SK-N-SH (cell line): ENCODE data around the gene TSC2. TPM values are rescaled to one million over a fixed set of nuclear protein-coding genes. Genes with fewer than 3 reads are reported as not detected.

Source experiments
- CTCF ChIA-PET: fragments of 300-600, 350-600 bp; formaldehyde crosslinking; extraction: SDS; loops from one replicate; lab custom pipeline; 2021; lab: Yijun Ruan, JAX
- POLR2A ChIA-PET: fragments of 350-600 bp; sonication (Branson Sonifier 250); formaldehyde crosslinking; extraction: SDS; loops from one replicate; lab custom pipeline; 2020; ENCODE audit warnings: antibody characterized with exemption, inconsistent platforms; lab: Yijun Ruan, JAX
- DNase-seq: peaks from one replicate; pipeline ENCODE4 v3.0.0; 2012
- H2AFZ ChIP-seq: fragments of 200-600 bp; sonication (generic); 2 replicates; pipeline ENCODE4 v1.8.1; 2016; ENCODE audit warnings: antibody characterized with exemption, mild to moderate bottlenecking, low read depth
- H3F3A ChIP-seq: fragments of 200-600 bp; sonication (generic); replicated peaks from 2 replicates; pipeline ENCODE3; 2016; ENCODE audit warnings: antibody characterized with exemption, mild to moderate bottlenecking; ENCODE audit not compliant: insufficient read depth
- H3K27ac ChIP-seq, 2 experiments: fragments of 200-500 bp in 1 of 2; fragments of 200-600 bp in 1 of 2; sonication (Bioruptor generic) in 1 of 2; sonication (generic), shearing (Covaris generic) in 1 of 2; 2 replicates each; pipeline versions ENCODE4 v1.5.1 to v1.6.1; 2014 to 2016; ENCODE audit warnings: low read depth in 2 of 2, inconsistent platforms in 1 of 2, low read length in 1 of 2, mild to moderate bottlenecking in 1 of 2, mixed read lengths in 1 of 2
- H3K27me3 ChIP-seq: fragments of 200-600 bp; sonication (generic), shearing (Covaris generic); 2 replicates; pipeline ENCODE4 v1.6.1; 2016; ENCODE audit warnings: mixed run types; ENCODE audit not compliant: insufficient read depth
- H3K36me3 ChIP-seq, 2 experiments: fragments of 200-500 bp in 1 of 2; fragments of 200-600 bp in 1 of 2; sonication (Bioruptor generic) in 1 of 2; sonication (generic) in 1 of 2; replicated peaks in 1 of 2; 2 replicates each; pipeline versions ENCODE3 to v1.5.1; 2014 to 2016; ENCODE audit warnings: low read length in 1 of 2, mild to moderate bottlenecking in 1 of 2; ENCODE audit not compliant: insufficient read depth in 2 of 2, control insufficient read depth in 1 of 2
- H3K4me1 ChIP-seq, 2 experiments: fragments of 200-500 bp in 1 of 2; fragments of 200-600 bp in 1 of 2; sonication (Bioruptor generic) in 1 of 2; sonication (generic), shearing (Covaris generic) in 1 of 2; 2 replicates each; pipeline versions ENCODE4 v1.5.1 to v1.6.1; 2014 to 2016; ENCODE audit warnings: low read depth in 1 of 2, low read length in 1 of 2, mixed run types in 1 of 2; ENCODE audit not compliant: insufficient read depth in 2 of 2, control insufficient read depth in 1 of 2
- H3K4me2 ChIP-seq: fragments of 200-600 bp; sonication (generic), shearing (Covaris generic); 2 replicates; pipeline ENCODE4 v1.6.1; 2017; ENCODE audit warnings: mixed run types
- H3K4me3 ChIP-seq, 2 experiments: fragments of 200-500 bp in 1 of 2; fragments of 200-600 bp in 1 of 2; sonication (Bioruptor generic) in 1 of 2; sonication (generic), shearing (Covaris generic) in 1 of 2; 2 replicates each; pipeline versions ENCODE4 v1.5.1 to v1.8.1; 2014 to 2016; ENCODE audit warnings: low read depth in 2 of 2, inconsistent platforms in 1 of 2, low read length in 1 of 2, mild to moderate bottlenecking in 1 of 2, mixed read lengths in 1 of 2, moderate library complexity in 1 of 2
- H3K79me2 ChIP-seq: fragments of 200-600 bp; sonication (generic); 2 replicates; pipeline ENCODE4 v1.8.1; 2017; ENCODE audit warnings: mild to moderate bottlenecking; ENCODE audit not compliant: insufficient read depth
- H3K9ac ChIP-seq: fragments of 200-600 bp; sonication (generic); 2 replicates; pipeline ENCODE4 v1.6.1; 2017; ENCODE audit warnings: mixed run types
- H3K9me2 ChIP-seq: fragments of 200-600 bp; sonication (generic); 2 replicates; pipeline ENCODE4 v1.6.1; 2017; ENCODE audit warnings: mixed run types
- H3K9me3 ChIP-seq: fragments of 200-600 bp; sonication (generic); 2 replicates; pipeline ENCODE4 v1.6.1; 2017; ENCODE audit warnings: mixed run types, mild to moderate bottlenecking, moderate library complexity
- H4K20me1 ChIP-seq: fragments of 200-600 bp; sonication (generic); 2 replicates; pipeline ENCODE4 v1.6.1; 2017; ENCODE audit warnings: mild to moderate bottlenecking, mixed run types; ENCODE audit not compliant: insufficient read depth
- ELF1 ChIP-seq: IDR thresholded peaks from 2 replicates; pipeline ENCODE4 v1.4.0; 2012
- EP300 ChIP-seq, 2 experiments: IDR thresholded peaks; 2 replicates each; pipeline versions ENCODE4 v1.4.0 to v1.6.1; 2012; ENCODE audit warnings: borderline replicate concordance in 1 of 2, low read depth in 1 of 2, low read length in 1 of 2
- FOSL2 ChIP-seq: IDR thresholded peaks from 2 replicates; pipeline ENCODE4 v1.4.0; 2012; ENCODE audit warnings: low read depth, mild to moderate bottlenecking, moderate library complexity, borderline replicate concordance
- FOXJ3 ChIP-seq: sonication (generic); formaldehyde crosslinking; IDR thresholded peaks from 2 replicates; pipeline ENCODE4 v1.5.1; 2020; ENCODE audit warnings: mild to moderate bottlenecking, missing genetic modification reagents
- FOXM1 ChIP-seq: IDR thresholded peaks from 2 replicates; pipeline ENCODE4 v1.4.0; 2012; ENCODE audit warnings: low read depth, mild to moderate bottlenecking
- GATA2 ChIP-seq: sonication (generic); formaldehyde crosslinking; IDR thresholded peaks from 2 replicates; pipeline ENCODE4 v1.5.0; 2020; ENCODE audit warnings: mild to moderate bottlenecking, missing genetic modification reagents
- IRF3 ChIP-seq: fragments of 150-350 bp; IDR thresholded peaks from 2 replicates; pipeline ENCODE4 v1.6.1; 2016; ENCODE audit warnings: mild to moderate bottlenecking, low read depth, low read length
- JUND ChIP-seq: IDR thresholded peaks from 2 replicates; pipeline ENCODE4 v1.4.0; 2012
- MEF2A ChIP-seq: IDR thresholded peaks from 2 replicates; pipeline ENCODE4 v1.4.0; 2012; ENCODE audit warnings: low read depth, borderline replicate concordance
- NFIC ChIP-seq: IDR thresholded peaks from 2 replicates; pipeline ENCODE4 v1.4.0; 2012; ENCODE audit warnings: borderline replicate concordance
- POLR2AphosphoS5 ChIP-seq: IDR thresholded peaks from 2 replicates; pipeline ENCODE4 v1.6.1; 2012; ENCODE audit warnings: low read depth, low read length
- RAD21 ChIP-seq: IDR thresholded peaks from 2 replicates; pipeline ENCODE4 v1.6.1; 2012; ENCODE audit warnings: mild to moderate bottlenecking, low read length
- RCOR1 ChIP-seq: fragments of 150-350 bp; IDR thresholded peaks from 2 replicates; pipeline ENCODE4 v1.6.1; 2017; ENCODE audit warnings: antibody characterized with exemption, low read length
- REST ChIP-seq: IDR thresholded peaks from 2 replicates; pipeline ENCODE4 v1.6.1; 2012; ENCODE audit warnings: mild to moderate bottlenecking, low read depth, low read length, moderate library complexity
- SMC3 ChIP-seq: IDR thresholded peaks from 2 replicates; pipeline ENCODE4 v1.6.1; 2012; ENCODE audit warnings: low read depth, low read length, improper control_type of control experiment
- TAF1 ChIP-seq: IDR thresholded peaks from 2 replicates; pipeline ENCODE4 v1.6.1; 2012; ENCODE audit warnings: low read depth, mild to moderate bottlenecking, low read length, moderate library complexity, borderline replicate concordance
- TCF12 ChIP-seq: IDR thresholded peaks from 2 replicates; pipeline ENCODE4 v1.4.0; 2012
- USF2 ChIP-seq: fragments of 150-350 bp; IDR thresholded peaks from 2 replicates; pipeline ENCODE4 v1.6.1; 2017; ENCODE audit warnings: antibody characterized with exemption, low read length, low read depth, borderline replicate concordance
- YY1 ChIP-seq: IDR thresholded peaks from 2 replicates; pipeline ENCODE4 v1.4.0; 2012; ENCODE audit warnings: low read depth, mild to moderate bottlenecking
- ZBTB33 ChIP-seq: IDR thresholded peaks from 2 replicates; pipeline ENCODE4 v1.4.0; 2012; ENCODE audit warnings: low read depth, borderline replicate concordance
- WGBS: methylation state at CpG from one replicate; pipeline ENCODE4 v1.1.6; 2017; ENCODE audit warnings: low lambda C conversion rate; 5-methylcytosine and 5-hydroxymethylcytosine counted together
- polyA plus RNA-seq, 3 experiments: library from polyadenylated mRNA; depleted of rRNA; stranded (reverse); fragments of >200 nt; gene quantifications; 2 replicates each; pipeline ENCODE4 v1.2.3, GENCODE V29; 2012

Gene TSC2
- polyA plus RNA-seq, 1 of the 3 experiments (the other 2 are of a cell fraction): 96.1 TPM

GRCh38 chr16:2089706-2090480, 42.1 kb downstream of the TSC2 start:
- no peak overlapping the region for H3K4me2 ChIP-seq
- no peak overlapping the region for H3K4me3 ChIP-seq
- peaks cover 4 to 84% of the 10 kb centered on the region in 2 experiments for H3K36me3 ChIP-seq
- H4K20me1 ChIP-seq: peaks cover 7% of the 10 kb centered on the region; the same call in 1 of the 2 replicates
- H3K4me1 ChIP-seq: no peaks in the 10 kb centered on the region; a peak in 1 of 4 replicates
- H2AFZ ChIP-seq: no peak overlapping the region
- no peaks in the 10 kb centered on the region for H3K79me2 ChIP-seq
- ChIA-PET POLR2A (interaction anchor here (1.4 kb wide), 1 partner anchor 65 kb away, joined by 8 read pairs; the partner anchor contains the start of gene TRAF7), CTCF (no interaction called here)
- no peaks in the 10 kb centered on the region for H3K9me3 ChIP-seq
- 96% methylated on average over 17 of the region's 44 CpGs for WGBS
- H3K27ac ChIP-seq: no peak overlapping the region
- H3F3A ChIP-seq: peaks cover 7% of the 10 kb centered on the region
- no peak overlapping the region for H3K9ac ChIP-seq
- TF ChIP-seq MEF2A (no peak), REST (no peak), FOSL2 (no peak), GATA2 (CRISPR knock-in tag) (no peak)
- no peak for DNase-seq
- H3K27me3 ChIP-seq: no peaks in the 10 kb centered on the region
- no peaks in the 10 kb centered on the region for H3K9me2 ChIP-seq

GRCh38 chr16:2090481-2090776, 42.6 kb downstream of the TSC2 start:
- CTCF ChIA-PET: no interaction called here

More at GRCh38 chr16:2090481-2090776, 42.6 kb downstream of the TSC2 start:
- H3F3A ChIP-seq: peaks cover 10% of the 10 kb centered on the region
- no peak overlapping the region for H3K4me3 ChIP-seq
- no peaks in the 10 kb centered on the region; a peak in 1 of 4 replicates for H3K4me1 ChIP-seq
- no peak overlapping the region for H2AFZ ChIP-seq
- no peak overlapping the region for H3K4me2 ChIP-seq
- H3K9me3 ChIP-seq: no peaks in the 10 kb centered on the region
- H3K79me2 ChIP-seq: no peaks in the 10 kb centered on the region
- TF ChIP-seq USF2 (no peak), ZBTB33 (no peak), YY1 (no peak), EP300 (IDR thresholded peaks at IDR 0.05; ENCODE audit: borderline replicate concordance in 1 of 2, low read depth in 1 of 2, low read length in 1 of 2) (no peak), RAD21 (no peak), FOXJ3 (no peak), MEF2A (no peak), TCF12 (no peak), POLR2AphosphoS5 (no peak), RCOR1 (no peak), TAF1 (no peak), FOXM1 (no peak), ELF1 (no peak), SMC3 (no peak), JUND (no peak), IRF3 (no peak), NFIC (no peak), GATA2 (CRISPR knock-in tag) (no peak)
- H3K9me2 ChIP-seq: no peaks in the 10 kb centered on the region
- POLR2A ChIA-PET: interaction anchor here (1.4 kb wide), 1 partner anchor 65 kb away, joined by 8 read pairs; the partner anchor contains the start of gene TRAF7
- DNase-seq: no peak
- H4K20me1 ChIP-seq: peaks cover 7% of the 10 kb centered on the region; the same call in 1 of the 2 replicates
- H3K9ac ChIP-seq: no peak overlapping the region
- WGBS: no CpG with 5 or more reads among the region's 14 CpGs
- H3K27me3 ChIP-seq: no peaks in the 10 kb centered on the region
- no peak overlapping the region; a peak in 1 of 4 replicates for H3K27ac ChIP-seq
- H3K36me3 ChIP-seq: peaks cover 4 to 80% of the 10 kb centered on the region in 2 experiments
